HG03280 (cell line): Measurements from ENCODE around the gene GGNBP2.

Experiments used
- ATAC-seq: cut with Tn5 transposase; IDR thresholded peaks from one replicate; pipeline ENCODE4 v1.9.1; 2021; ENCODE audit warnings: mild to moderate bottlenecking, moderate library complexity; ENCODE audit not compliant: unreplicated experiment

Gene GGNBP2

GRCh38 chr17:36628576-36628975 is 83.9 kb downstream of the GGNBP2 start:
- no peak for ATAC-seq

GRCh38 chr17:36629252-36629847 is 84.6 kb downstream of the GGNBP2 start:
- peak; percentile 57 for ATAC-seq

GRCh38 chr17:36629970-36630502 is 85.3 kb downstream of the GGNBP2 start:
- no peak for ATAC-seq

GRCh38 chr17:36631022-36631421 is 86.3 kb downstream of the GGNBP2 start:
- no peak for ATAC-seq

- ATAC-seq: no peak
These were observed 88.4 kb downstream of the GGNBP2 start for GRCh38 chr17:36632916-36633771.
